Activated CD4-positive, alpha-beta T cell treated with anti-CD3 and anti-CD28 coated beads for 1 hour (primary cell): ENCODE measurements around the gene CSTF2T.

Experiments used
- DNase-seq: peaks from one replicate; pipeline ENCODE4 v3.0.0-alpha.2; 2020

Gene CSTF2T, protein sequence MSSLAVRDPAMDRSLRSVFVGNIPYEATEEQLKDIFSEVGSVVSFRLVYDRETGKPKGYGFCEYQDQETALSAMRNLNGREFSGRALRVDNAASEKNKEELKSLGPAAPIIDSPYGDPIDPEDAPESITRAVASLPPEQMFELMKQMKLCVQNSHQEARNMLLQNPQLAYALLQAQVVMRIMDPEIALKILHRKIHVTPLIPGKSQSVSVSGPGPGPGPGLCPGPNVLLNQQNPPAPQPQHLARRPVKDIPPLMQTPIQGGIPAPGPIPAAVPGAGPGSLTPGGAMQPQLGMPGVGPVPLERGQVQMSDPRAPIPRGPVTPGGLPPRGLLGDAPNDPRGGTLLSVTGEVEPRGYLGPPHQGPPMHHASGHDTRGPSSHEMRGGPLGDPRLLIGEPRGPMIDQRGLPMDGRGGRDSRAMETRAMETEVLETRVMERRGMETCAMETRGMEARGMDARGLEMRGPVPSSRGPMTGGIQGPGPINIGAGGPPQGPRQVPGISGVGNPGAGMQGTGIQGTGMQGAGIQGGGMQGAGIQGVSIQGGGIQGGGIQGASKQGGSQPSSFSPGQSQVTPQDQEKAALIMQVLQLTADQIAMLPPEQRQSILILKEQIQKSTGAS

DNA sequence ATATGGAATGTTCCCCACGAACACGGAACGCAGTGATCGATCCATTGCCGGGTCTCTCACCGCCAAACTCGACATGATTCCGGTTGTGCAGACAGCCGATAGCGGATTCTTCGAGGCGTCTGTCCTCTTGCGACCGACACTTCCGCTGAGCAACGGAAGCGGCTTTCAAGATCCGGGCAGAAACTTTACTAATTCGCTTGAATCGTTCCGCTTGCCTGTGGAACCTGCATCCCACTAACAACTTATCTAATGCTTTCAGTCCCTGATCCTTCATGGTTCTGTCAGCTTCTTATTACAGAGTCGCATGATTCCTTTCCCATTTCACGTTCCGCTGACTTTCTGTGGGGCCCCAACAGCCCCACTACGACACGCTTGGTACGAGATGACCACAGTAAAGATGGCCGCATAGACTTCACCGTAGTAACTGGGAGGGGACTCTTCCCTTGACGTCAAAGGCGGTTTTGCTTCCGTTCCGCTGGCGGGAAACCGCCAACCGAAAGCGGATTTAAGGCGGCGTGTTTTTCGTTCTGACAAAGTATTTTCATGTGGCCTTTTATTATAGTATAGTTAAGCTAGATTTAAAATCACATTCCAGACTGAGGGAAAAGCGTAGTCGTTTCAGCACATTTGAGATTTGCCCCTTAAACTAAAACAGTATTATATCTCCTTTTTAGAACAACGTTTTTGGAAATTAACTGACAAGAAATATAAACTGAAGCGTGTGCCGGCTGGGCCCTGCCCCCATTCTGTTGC is at the start of gene CSTF2T:
Gene CSTF2T, minus strand, starts transcription at position 121 of the 753 bp plus-strand sequence. Its CDS starts 46 bp downstream, at position 75.
- peak; percentile 85 for DNase-seq

GRCh38 chr10:51748959-51749358 is 49.6 kb upstream of the CSTF2T start:
- no peak for DNase-seq

- DNase-seq: no peak
These were observed 47.8 kb upstream of the CSTF2T start for GRCh38 chr10:51747216-51747615.

GRCh38 chr10:51745397-51745796 is 46.0 kb upstream of the CSTF2T start:
- no peak for DNase-seq

GRCh38 chr10:51744235-51745000 is 45.0 kb upstream of the CSTF2T start:
- no peak for DNase-seq

DNA sequence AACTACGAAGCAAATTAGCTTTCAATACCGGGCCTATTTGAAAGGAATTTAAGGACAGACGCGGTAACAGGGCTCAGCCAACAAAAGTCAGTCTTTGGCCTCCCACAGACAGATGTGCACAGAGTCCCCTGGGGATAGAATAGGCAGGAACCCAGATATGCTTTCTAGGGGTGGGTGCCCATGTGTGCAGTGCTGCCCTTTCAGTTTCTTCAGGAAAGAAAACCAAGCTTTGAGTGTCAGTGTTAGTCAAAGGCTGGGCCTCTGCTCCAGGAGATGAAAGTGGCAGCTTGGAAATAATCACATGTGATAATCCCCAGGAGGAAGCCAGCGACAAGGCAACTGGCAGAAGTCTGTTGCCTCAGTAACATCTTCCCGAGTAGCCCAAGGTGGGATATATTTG is 43.8 kb upstream of the CSTF2T start:
- DNase-seq: no peak

- DNase-seq: no peak
These were observed 33.7 kb upstream of the CSTF2T start for GRCh38 chr10:51733057-51733456.

DNA sequence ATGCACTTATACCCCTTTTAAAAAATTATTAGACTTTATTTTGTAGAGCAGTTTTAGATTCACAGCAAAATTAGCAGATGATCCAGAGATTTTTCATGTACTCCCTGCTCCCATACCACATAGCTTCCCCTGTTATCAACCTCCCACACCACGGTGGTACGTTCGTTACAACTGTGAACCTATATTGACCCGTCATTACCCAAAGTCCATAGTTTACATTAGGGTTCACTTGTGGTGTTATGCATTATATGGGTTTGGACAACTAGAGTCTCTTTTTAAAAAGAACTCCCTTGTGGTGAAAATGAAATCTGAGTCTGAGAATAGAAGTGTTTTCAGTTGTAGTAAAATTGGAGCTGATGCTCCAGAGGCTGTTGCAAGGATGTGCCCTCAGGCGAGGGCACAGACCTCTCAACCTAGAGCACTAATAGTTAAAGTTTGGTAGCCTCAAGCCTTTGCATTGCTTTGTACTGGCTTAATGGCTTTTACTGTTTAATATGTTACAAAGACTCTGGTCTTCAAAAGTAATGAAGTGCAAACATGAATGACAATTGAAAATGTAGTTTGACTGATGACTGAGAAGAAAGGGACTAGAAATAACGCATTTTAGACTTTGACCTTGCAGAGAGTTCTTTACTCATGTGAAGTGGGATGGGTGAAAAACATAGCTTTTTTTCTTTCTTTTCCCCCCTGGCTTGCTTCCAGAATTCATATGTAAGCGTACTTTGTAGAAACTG is 30.6 kb upstream of the CSTF2T start:
- DNase-seq: no peak

GRCh38 chr10:51724038-51724437 is 24.6 kb upstream of the CSTF2T start:
- DNase-seq: no peak

DNA sequence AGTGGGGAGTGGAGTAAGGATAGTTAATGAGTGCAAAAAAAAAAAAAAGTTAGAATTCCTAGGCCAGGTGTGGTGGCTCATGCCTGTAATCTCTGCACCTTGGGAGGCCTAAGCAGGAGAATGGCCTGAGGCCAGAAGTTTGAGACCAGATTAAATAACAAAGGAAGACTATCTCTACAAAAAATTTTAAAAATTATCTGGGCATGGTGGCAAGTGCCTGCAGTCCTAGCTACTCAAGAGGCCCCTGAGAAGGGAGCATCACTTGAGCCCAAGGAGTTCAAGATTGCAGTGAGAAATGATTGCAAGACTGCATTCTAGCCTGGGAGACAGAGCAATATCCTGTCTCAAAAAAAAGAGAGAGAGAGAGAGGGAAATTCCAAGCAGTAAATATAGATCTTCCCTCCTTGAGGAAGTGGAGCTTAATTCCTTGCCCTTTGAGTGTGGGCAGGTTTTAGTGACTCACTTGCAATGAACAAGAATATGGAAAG is 19.5 kb upstream of the CSTF2T start:
- no peak for DNase-seq

DNA sequence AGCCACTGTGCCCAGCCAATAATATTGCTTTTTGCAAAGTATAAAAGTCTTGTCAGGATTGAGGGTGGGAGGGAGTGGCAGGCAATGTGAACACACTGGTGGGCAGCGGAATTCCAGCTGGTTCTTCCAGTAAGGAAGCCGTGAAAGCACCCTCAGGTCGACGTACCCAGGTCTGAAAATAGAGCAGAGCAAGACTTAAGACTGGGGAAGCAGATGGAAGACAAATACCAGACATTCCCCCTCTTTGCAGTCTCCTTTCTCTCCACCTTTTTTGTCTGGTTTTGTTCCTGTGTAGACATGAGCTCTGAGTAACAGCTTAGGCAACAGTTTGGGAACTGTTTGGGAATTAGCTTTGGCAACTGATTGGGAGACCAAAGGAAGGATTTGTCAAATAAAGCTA is 17.6 kb upstream of the CSTF2T start:
- DNase-seq: no peak

GRCh38 chr10:51711519-51711891 is 12.1 kb upstream of the CSTF2T start:
- no peak for DNase-seq

DNA sequence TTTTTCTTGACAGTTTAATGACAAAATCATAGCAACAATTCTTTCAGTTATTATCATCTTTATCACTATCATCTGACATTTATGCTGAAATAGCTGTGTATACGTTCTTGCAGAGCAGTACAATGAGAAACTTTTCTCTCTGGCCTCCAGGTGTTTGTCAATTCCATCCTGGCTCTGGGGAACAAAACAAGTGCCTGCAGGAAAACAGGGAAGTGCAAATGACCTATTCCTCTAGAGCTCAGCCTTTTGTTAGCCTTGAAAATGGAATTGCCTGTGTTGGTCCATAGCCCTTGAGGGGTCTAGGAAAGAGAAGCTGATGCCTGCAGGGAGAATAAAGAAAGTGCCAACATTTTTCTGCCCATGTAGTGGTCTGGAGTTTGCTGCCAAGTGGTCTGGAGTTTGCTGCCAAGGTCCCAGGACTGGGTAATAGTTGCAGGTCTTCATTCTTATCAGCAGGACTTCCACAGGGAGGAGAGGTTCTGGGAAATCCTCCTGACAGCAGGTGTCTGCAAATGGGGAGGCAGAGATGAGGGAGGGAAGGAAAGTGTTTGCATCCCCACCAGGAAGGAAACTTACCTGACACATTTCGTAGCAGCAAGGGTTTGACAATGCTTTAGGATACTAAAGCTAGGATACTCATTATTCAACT is 10.1 kb upstream of the CSTF2T start:
- DNase-seq: no peak

- DNase-seq: no peak
These were observed 9.2 kb upstream of the CSTF2T start for GRCh38 chr10:51708609-51709008.

GRCh38 chr10:51707821-51708424 is 8.5 kb upstream of the CSTF2T start:
- no peak for DNase-seq

DNA sequence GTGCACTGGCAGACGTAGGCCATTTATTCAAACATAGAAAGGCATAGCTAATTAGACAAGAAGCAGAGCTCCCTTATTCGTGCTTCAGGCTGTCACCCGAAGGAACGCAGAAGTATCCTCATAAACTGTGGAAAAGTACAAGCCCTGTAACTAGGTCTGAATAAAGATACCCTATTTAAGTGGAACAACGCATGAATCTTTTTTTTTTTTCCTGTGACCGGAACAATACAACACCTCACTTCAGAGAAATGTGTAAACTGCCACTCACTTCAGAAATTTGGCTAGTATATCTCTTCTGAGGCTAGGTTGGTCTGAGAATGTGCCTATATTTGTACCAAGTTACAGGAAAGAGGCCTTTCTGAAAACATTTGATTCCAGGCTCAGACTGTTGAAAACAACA is 8.0 kb upstream of the CSTF2T start:
- DNase-seq: no peak

DNA sequence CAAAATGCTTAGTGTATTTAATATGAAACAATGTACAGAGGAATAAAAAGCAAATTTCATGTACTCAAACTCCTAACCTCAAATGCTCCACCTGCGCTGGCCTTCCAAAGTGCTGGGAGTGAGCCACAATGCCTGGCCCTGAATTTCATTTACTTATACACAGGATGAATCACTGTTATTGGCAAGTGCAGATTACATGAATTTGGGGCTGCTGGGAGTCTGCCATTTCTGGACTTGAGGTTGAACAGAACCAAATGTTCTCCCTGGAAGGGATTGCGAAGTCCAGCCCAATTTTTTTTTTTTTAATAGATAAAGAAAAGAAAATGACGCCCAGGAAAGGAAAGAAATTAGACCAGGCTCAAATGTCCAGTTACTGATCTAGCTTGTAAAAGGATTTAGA is 6.8 kb upstream of the CSTF2T start:
- no peak for DNase-seq

- no peak for DNase-seq
These were observed 6.4 kb upstream of the CSTF2T start for GRCh38 chr10:51705774-51706173.

DNA sequence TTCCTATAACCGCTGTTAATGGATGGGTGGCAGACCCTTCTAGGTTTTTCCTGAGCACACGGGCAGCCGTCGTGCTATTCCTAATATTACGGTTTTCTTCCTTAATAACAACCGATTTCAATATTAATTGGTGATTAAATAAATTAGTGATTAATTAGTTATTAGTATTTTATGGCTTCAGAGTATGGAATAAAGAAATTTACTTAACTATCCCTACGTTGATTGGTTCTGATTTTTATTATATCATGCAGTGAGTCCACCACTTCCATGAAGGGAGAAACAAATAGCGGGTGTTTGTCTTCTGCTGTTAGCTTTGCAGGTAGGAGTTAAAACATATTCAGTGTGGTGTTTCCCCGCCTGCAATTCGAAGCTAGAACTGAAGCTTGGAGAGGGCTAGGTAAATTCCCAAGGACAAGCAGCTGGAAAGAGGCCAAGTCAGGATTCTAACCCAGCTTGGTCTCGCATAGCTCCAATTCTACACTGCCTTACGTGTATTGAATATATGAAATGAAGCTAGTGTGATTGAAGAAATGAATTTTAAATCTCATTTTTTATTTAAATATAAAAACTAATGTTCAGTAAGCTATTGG is 928 bp upstream of the CSTF2T start:
- no peak for DNase-seq

DNA sequence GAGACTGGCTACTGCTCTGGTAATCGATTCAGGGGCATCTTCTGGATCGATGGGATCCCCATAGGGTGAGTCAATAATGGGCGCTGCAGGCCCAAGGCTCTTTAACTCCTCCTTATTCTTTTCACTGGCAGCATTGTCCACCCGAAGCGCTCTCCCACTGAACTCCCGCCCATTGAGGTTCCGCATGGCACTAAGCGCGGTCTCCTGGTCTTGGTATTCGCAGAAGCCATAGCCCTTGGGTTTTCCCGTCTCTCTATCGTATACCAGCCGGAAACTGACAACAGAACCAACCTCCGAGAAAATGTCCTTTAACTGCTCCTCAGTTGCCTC is 285 bp downstream of the CSTF2T start:
- DNase-seq: no peak

- DNase-seq: no peak
These were observed 827 bp downstream of the CSTF2T start for GRCh38 chr10:51698473-51699063.
